Naive thymus-derived CD8-positive, alpha-beta T cell (primary cell): Measurements from ENCODE around the gene C1QTNF5. TPM values are rescaled to one million over a fixed set of nuclear protein-coding genes. Genes with fewer than 3 reads are reported as not detected.

Experiments used
- ATAC-seq, 2 donors: fragments of 150-1000 bp; cut with Tn5 transposase in 1 of 2; sonication (Bioruptor Pico), chemical (Tn5 transposase) in 1 of 2; 1 replicate in 1 of 2; 2 replicates in 1 of 2; pipeline ENCODE4 v1.10.0; 2021; ENCODE audit warnings: mild to moderate bottlenecking in 2 of 2, moderate library complexity in 2 of 2
- POLR2A ChIA-PET: fragments of 350-600 bp; sonication (Branson Sonifier 250); formaldehyde crosslinking; loops from one replicate; lab custom pipeline; 2021; ENCODE audit warnings: antibody characterized with exemption; lab: Charles Lee
- DNase-seq, 10 donors: peaks; one replicate each; pipeline versions ENCODE4 v3.0.0 to v3.0.0-alpha.2; 2020 to 2022
- H3K27ac Mint-ChIP-seq, 10 donors: one replicate each; pipeline ENCODE4 v1.8.0; 2020 to 2022; ENCODE audit warnings: mild to moderate bottlenecking in 10 of 10, mixed read lengths in 10 of 10, moderate library complexity in 4 of 10, inconsistent platforms in 1 of 10
- H3K27me3 Mint-ChIP-seq, 5 donors: one replicate each; pipeline ENCODE4 v1.8.0; 2021 to 2022; ENCODE audit warnings: mixed read lengths in 5 of 5
- H3K36me3 Mint-ChIP-seq, 3 donors: one replicate each; pipeline ENCODE4 v1.8.0; 2020 to 2022; ENCODE audit warnings: mixed read lengths in 3 of 3, mild to moderate bottlenecking in 2 of 3, inconsistent platforms in 1 of 3
- H3K4me1 Mint-ChIP-seq, 4 donors: one replicate each; pipeline ENCODE4 v1.8.0; 2021 to 2022; ENCODE audit warnings: mixed read lengths in 4 of 4
- H3K4me3 Mint-ChIP-seq, 10 donors: one replicate each; pipeline ENCODE4 v1.8.0; 2020 to 2022; ENCODE audit warnings: mild to moderate bottlenecking in 10 of 10, mixed read lengths in 10 of 10, moderate library complexity in 6 of 10, inconsistent platforms in 1 of 10
- H3K9me3 Mint-ChIP-seq, 9 donors: one replicate each; pipeline ENCODE4 v1.8.0; 2020 to 2022; ENCODE audit warnings: mixed read lengths in 9 of 9, mild to moderate bottlenecking in 3 of 9, inconsistent platforms in 1 of 9, moderate library complexity in 1 of 9
- polyA plus RNA-seq, 3 donors: library from polyadenylated mRNA; unstranded; fragments of 300-500 nt; fragmentation: Illumina TruSeq; gene quantifications; one replicate each; pipeline ENCODE4 v1.2.3, GENCODE V29; 2021
- total RNA-seq, 8 experiments: library from RNA in 2 of 8; stranded (reverse) in 2 of 8; gene quantifications; one replicate each; pipeline ENCODE4 v1.2.3 and lab custom pipeline; 2021 to 2026

Gene C1QTNF5
- total and polyA plus RNA-seq, 5 experiments from 2014 or later: not detected

DNA sequence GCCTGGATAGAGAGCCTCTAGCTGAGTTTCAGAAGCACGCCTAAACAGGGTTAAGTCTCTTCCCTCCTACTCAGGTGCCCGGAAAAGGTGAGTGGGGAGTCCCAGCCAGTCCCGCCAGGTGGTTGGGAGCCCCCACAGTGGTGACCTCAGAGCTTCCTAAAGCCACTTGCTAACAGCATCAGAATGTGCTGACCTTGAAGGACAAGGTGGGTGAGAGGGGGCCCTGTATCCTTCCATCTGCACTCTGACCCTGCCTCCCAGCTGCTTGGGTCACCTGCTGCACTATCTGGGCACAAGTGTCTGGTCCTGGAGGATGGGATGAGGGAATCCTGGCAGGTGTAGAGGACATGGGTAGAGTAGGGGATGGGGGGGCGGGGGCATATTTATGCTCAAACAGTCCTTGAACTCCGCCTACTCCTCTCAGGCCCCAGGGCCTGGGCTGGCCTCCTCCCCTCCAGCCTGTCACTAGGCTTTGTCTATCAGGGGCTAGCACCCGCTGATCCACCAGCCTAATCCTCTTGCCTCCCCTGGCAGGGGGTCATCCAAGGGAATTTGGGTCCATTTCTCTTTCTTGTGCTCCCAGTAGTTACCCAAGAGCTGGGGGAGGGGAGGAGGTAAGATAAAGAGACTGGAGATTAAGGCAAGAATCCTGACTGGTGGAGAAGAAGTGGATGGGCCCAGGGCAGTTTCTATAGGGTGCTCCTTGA is 37.4 kb upstream of the C1QTNF5 start:
- H3K27ac Mint-ChIP-seq: peak overlapping the region in 3 of 10 donors; percentile 18 to 77 (median 47)
- no peak overlapping the region for H3K4me3 Mint-ChIP-seq
- peaks cover 0 to 15% (median 9%) of the 10 kb centered on the region in 4 donors for H3K4me1 Mint-ChIP-seq
- DNase-seq (no peak), ATAC-seq (no peak)
- peaks cover 0 to 3% (median 0%) of the 10 kb centered on the region in 5 donors for H3K27me3 Mint-ChIP-seq
- POLR2A ChIA-PET: interaction anchor here (0.8 kb wide), 1 partner anchor 23 kb away, joined by 3 read pairs; no protein-coding TSS in a partner anchor
- no peaks in the 10 kb centered on the region for H3K36me3 Mint-ChIP-seq
- H3K9me3 Mint-ChIP-seq: no peaks in the 10 kb centered on the region

DNA sequence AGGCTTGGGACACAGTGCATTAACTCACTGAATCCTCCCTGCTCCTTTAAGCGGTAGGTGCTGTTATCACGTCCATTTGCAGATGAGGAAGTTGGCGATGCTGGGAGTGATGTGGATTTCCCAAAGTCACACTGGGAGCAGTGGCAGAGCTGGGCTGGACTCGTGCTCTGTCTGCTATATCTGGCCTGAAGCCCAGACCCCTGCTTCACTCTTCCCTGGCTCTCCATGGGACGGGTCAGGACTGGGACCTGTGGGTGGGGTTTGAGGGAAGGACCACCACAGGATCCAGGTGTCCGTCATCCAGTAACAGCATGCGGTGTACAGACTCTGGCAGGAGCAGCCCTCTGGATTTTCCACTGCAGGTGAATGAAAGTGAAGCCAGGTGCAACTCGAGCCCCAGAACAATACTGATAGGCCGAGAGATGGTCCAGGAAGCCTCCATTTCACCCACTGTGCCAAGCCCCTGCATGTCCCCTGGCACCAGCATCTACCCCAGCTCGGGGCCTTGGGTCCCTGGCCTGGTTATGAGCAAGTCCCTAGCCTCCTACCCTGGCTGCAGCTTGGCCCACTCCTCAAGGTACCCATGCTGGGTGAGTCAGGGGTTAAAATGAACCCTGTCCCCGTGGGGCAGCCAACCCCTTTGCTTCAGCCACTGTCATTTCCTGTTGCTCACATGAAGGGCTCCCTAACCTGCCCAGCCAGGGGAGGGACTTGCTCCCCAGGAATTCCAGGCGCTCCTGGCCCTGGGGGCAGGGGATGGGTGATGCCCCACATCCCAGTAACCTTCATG is 36.6 kb upstream of the C1QTNF5 start:
- no peaks in the 10 kb centered on the region for H3K9me3 Mint-ChIP-seq
- POLR2A ChIA-PET: interaction anchor here (0.8 kb wide), 1 partner anchor 22 kb away, joined by 3 read pairs; no protein-coding TSS in a partner anchor
- no peak for ATAC-seq
- peak overlapping the region in 3 of 10 donors; percentile 18 to 77 (median 32) for H3K27ac Mint-ChIP-seq
- H3K4me1 Mint-ChIP-seq: peaks cover 0 to 17% (median 9%) of the 10 kb centered on the region in 4 donors
- H3K36me3 Mint-ChIP-seq: no peaks in the 10 kb centered on the region
- H3K4me3 Mint-ChIP-seq: no peak overlapping the region
- peaks cover 0 to 3% (median 0%) of the 10 kb centered on the region in 5 donors for H3K27me3 Mint-ChIP-seq
- DNase-seq: no peak

DNA sequence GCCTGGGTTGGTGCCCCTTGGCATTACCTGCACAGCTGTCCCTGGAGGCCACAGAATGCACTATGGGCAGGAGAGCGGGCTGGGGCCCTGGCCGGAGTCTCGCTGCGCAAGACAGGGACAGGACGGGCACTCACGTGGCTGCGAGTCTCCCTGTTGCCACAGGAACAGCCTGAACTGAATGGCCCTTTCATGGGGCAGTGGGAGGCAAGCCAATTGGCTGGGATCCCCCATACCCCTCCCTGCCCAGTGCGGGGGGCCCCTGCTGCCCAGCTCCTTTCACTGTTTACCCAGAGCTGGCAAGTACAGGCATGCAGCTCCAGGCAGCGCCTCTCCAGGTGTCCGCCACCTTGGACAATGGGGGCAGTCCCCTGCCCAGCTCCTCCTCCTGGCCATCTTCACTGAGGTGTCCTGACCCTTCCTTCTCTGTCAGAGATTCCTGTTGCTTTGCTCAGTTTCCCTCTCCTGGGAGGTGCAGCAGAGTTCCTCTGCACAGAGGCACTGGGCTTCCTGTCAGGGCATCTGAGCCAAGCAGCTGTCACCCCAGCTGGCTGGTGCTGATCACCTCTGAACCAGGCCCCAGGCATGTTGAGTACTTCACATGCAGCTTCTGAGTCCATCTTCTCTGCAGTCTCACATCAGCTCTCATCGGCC is 35.6 kb upstream of the C1QTNF5 start:
- no peak overlapping the region for H3K27ac Mint-ChIP-seq
- POLR2A ChIA-PET: interaction anchor here (0.8 kb wide), 1 partner anchor 9 kb away, joined by 3 read pairs; no protein-coding TSS in a partner anchor
- no peak for ATAC-seq
- peaks cover 0 to 8% (median 0%) of the 10 kb centered on the region in 5 donors for H3K27me3 Mint-ChIP-seq
- no peak for DNase-seq
- H3K36me3 Mint-ChIP-seq: no peaks in the 10 kb centered on the region
- peaks cover 0 to 17% (median 7%) of the 10 kb centered on the region in 4 donors for H3K4me1 Mint-ChIP-seq
- H3K9me3 Mint-ChIP-seq: no peaks in the 10 kb centered on the region
- H3K4me3 Mint-ChIP-seq: no peak overlapping the region

DNA sequence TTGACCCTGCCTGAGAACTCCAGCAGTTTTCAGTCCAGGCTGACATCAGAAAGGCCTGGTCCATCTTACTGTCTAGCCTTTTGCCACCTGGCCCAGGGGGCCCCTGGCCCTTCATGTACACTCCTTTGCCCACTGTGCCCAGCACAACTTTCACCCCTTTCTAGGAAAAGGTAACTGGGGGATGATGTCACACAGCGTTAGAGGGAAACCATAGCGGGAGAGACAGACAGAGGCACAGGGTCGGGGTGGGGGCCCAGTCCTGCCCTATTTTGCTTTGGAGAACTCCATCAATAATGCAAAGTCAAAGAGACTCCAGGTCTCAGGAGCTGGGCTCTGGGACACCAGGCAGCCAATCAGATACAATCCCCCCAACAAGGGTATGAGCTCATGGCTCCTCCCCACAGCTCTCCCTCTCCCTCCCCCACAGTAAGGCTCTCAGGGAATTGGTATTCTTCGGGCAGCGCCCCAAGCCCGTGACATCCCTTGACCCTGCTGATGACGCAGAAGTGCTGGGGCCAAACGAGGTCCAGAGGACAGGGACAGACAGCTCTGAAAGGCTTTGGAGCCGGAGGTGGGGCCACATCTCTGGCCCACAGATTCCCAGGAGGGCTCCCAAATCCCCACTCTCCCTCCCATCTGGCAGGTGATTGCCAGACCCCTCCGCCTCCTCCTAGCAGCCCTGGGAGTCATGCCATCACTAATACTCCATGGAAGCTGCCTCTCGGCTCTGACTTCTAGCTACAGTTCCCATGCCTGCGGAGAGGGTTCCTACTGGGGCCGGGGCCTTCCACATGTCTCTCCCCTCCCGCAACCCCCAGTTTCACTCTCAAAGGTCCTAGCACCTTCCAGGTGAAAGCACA is 34.9 kb upstream of the C1QTNF5 start:
- Mint-ChIP-seq H3K9me3 (no peaks in the 10 kb centered on the region), H3K27ac (no peak overlapping the region), H3K36me3 (no peaks in the 10 kb centered on the region), H3K4me3 (no peak overlapping the region), H3K4me1 (peaks cover 0 to 12% (median 5%) of the 10 kb centered on the region in 4 donors), H3K27me3 (peaks cover 0 to 10% (median 0%) of the 10 kb centered on the region in 5 donors)
- POLR2A ChIA-PET: interaction anchor here (0.8 kb wide), 1 partner anchor 9 kb away, joined by 3 read pairs; no protein-coding TSS in a partner anchor
- DNase-seq (no peak), ATAC-seq (no peak)

DNA sequence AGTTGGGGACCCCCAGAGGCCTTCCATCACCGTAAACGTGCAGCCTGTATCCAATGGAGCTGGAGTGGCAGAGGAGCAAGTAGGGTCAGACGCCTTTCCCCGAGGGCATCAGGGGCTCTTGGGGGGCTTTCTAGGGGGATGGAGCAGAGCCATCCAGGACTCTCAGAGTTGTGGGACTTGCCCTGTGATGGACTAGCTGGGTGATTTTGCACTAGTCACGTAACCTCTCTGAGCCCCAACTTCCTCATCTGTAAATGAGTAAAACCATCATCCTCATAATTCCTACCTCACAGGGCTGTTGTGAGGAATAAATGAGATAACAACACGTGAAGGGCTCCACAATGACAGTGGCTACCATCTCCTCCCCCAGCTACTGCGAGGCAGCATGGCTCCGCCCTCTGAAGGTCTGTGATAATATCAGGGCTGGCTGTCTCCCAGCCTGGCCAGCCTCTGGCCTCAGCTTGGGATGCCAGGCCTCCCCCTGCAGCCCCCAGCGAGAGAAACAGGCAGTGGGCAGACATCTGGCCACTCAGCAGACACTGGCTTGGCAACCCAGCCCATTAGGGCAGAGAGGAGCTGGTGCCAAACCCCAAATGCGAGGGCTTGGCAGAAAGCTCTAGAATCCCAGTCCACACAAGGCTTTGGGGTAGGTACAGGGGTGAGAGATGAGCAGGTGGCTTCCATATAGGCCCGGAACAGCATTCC is 34.1 kb upstream of the C1QTNF5 start:
- DNase-seq (no peak), ATAC-seq (no peak)
- Mint-ChIP-seq H3K4me3 (no peak overlapping the region), H3K27me3 (peaks cover 0 to 17% (median 7%) of the 10 kb centered on the region in 5 donors), H3K27ac (peak overlapping the region in 1 of 10 donors; percentile 72), H3K4me1 (peaks cover 0 to 12% (median 5%) of the 10 kb centered on the region in 4 donors), H3K36me3 (no peaks in the 10 kb centered on the region), H3K9me3 (no peaks in the 10 kb centered on the region)
- POLR2A ChIA-PET: interaction anchor here (0.9 kb wide), 1 partner anchor 19 kb away, joined by 3 read pairs; no protein-coding TSS in a partner anchor

DNA sequence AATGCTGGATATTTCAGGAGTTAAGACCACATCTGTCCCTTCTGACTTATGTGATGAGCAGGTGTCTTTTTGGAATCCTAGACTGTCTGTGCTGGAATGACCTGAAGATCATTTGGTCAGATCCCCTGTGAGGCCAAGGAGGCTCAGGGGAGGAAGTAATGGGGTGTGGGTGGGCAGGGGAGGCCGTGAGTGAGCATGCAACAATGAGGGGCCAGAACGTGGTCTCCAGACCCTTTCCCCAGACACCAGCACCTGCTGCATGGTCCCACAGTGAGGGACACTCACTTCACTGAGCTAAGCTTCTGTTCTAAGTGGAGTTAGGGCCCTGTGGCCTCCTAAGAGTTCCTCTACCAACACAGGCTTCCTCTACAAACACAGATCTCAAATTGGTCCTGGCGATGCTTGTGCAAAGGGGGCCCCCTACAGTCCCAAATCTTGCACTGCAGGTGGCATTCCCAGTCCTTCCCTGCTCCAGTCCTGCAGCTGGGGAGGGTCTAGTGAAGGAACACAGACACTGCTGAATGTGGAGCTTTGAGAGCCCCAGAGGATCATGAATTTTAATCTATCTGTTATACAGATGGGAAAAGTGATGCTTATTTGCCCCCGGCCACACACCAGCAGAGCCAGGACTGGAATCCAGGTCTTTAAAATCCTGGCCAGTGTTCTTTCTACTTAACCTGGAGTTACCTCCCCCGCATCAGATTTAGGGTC is 33.4 kb upstream of the C1QTNF5 start:
- H3K36me3 Mint-ChIP-seq: no peaks in the 10 kb centered on the region
- DNase-seq (peak in 4 of 10 donors; percentile 40 to 66 (median 41)), ATAC-seq (peak; percentile 53 to 62)
- peaks cover 0 to 12% (median 5%) of the 10 kb centered on the region in 4 donors for H3K4me1 Mint-ChIP-seq
- no peaks in the 10 kb centered on the region for H3K9me3 Mint-ChIP-seq
- peak overlapping the region in 2 of 10 donors; percentile 31 to 72 for H3K27ac Mint-ChIP-seq
- H3K4me3 Mint-ChIP-seq: no peak overlapping the region
- POLR2A ChIA-PET: interaction anchor here (0.9 kb wide), 1 partner anchor 18 kb away, joined by 3 read pairs; no protein-coding TSS in a partner anchor
- H3K27me3 Mint-ChIP-seq: peaks cover 0 to 23% (median 14%) of the 10 kb centered on the region in 5 donors

DNA sequence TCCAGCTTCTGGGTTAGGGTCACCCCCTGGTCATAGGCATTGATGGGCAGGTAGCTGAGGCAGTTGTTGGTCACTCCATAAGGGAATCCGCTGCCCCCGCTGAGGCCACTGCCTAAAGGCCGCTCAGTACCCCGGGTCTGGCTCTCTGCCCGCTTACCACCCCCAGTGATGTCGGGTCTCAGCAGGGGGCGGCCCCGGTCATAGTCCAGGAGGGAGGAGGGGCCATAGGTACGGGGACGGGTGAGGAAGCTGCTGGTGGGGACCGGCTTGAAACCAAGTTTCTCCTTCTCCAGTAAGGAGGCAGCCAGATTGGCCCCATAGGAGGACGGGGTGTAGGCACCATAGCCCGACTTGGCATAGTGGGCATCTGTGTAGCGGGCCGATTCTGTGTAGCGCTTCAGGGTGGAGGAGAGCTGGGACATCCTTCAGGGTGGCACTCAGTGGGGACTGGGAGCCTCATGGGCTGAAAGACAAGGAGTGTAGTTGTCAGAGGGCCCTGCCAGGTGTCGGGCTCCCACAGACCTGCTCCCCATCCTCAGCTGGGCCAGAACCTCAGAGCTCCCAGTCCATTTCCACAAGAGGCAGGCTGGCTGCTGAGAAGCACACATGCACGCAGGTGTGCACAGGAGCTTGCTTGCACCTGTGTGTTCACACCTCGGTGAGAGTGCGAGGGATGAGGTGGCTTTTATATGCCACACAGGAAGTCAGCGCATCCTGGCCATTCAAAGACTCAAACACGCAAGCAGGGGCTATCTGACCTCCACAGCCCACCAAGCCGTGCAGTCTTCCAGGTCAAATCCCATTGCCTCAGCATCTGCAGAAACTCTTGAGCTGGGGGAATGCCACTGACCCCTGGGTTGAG is 32.6 kb upstream of the C1QTNF5 start:
- Mint-ChIP-seq H3K36me3 (no peaks in the 10 kb centered on the region), H3K4me1 (peaks cover 0 to 12% (median 5%) of the 10 kb centered on the region in 4 donors), H3K9me3 (no peaks in the 10 kb centered on the region), H3K27ac (peak overlapping the region in 1 of 10 donors; percentile 24), H3K27me3 (peaks cover 0 to 30% (median 14%) of the 10 kb centered on the region in 5 donors), H3K4me3 (no peak overlapping the region)
- DNase-seq: no peak
- POLR2A ChIA-PET: no interaction called here
- ATAC-seq: peak in 1 of 2 donors; percentile 33

DNA sequence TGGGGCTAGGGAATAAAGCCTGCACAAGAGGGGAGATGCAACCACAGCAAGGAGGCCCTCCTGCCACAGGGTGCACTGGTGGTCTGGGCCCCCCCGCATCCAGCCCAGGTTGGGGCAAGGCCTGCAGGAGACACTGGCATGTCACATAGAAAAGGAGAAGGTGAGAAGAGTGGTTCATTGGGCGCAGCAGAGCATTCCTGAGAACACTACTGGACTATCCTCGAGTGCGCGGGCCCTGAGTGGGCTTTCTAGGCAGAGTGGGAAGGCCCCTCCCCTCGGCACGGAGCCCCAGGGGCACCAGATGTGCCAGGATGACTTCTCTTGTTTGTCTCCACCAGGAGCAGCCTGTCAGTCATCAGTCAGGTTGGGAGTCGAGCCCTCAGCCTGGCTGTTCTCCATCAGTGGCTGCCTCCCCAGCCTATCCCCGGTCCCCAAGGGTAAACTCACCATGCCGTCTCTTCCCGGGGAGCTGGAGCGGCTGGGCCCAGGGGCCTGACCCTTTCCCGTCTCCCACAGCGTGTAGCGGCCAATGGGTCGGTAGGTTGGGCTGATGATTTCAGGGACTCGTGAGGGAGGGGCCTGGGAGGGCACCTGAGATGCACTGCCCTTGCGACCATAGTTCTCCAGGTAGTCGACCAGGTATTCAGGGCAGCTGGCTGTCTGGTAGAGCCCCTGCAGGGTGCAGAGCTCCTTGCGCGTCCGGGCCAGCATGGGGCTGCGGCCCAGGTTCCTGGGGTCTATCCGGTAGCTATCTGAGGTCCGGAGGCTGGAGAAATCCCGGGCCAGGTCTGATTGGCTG is 31.8 kb upstream of the C1QTNF5 start:
- Mint-ChIP-seq H3K4me3 (no peak overlapping the region), H3K36me3 (no peaks in the 10 kb centered on the region), H3K9me3 (no peaks in the 10 kb centered on the region), H3K4me1 (peaks cover 0 to 12% (median 5%) of the 10 kb centered on the region in 4 donors), H3K27me3 (peaks cover 4 to 38% (median 14%) of the 10 kb centered on the region in 5 donors), H3K27ac (no peak overlapping the region)
- no peak for DNase-seq
- POLR2A ChIA-PET: interaction anchor here (0.5 kb wide), 1 partner anchor 287 kb away, joined by 3 read pairs; no protein-coding TSS in a partner anchor
- ATAC-seq: no peak

DNA sequence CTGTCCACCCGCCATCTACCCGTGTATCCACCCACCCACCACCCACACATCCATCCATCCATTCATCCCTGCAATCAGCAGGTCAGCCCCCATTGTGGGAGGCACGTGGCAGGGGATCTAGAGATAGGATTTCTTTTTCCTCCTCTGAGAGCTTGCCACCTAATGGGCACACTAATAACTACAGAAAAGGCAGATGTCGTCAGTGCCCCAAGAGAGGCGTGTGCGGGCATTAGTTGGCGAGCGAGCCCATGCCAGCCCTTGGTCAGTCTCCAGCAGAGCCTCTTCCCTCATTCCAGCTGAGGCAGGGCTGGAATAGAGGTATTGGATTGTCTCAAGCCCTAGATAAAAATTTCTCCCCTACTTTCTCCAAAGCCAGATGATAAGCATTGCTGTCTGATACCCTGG is 31.1 kb upstream of the C1QTNF5 start:
- H3K27me3 Mint-ChIP-seq: peaks cover 10 to 45% (median 20%) of the 10 kb centered on the region in 5 donors
- H3K9me3 Mint-ChIP-seq: no peaks in the 10 kb centered on the region
- DNase-seq (peak in 1 of 10 donors; percentile 11), ATAC-seq (no peak)
- H3K4me1 Mint-ChIP-seq: peaks cover 0 to 12% (median 5%) of the 10 kb centered on the region in 4 donors
- H3K36me3 Mint-ChIP-seq: no peaks in the 10 kb centered on the region
- POLR2A ChIA-PET: no interaction called here
- H3K27ac Mint-ChIP-seq: no peak overlapping the region
- H3K4me3 Mint-ChIP-seq: no peak overlapping the region
